HepG2 (cell line): ENCODE measurements around the gene ABCC5. TPM values are rescaled to one million over a fixed set of nuclear protein-coding genes. Genes with fewer than 3 reads are reported as not detected.

Experiments used
- ATAC-seq: fragments of 200-7000 bp; cut with Tn5 transposase; 3 replicates; pipeline ENCODE4 v1.9.1; 2020; ENCODE audit warnings: mild to moderate bottlenecking, moderate library complexity
- BruUV-seq: library from RNA; stranded (reverse); fragments of 400-500 nt; replicated peaks from 2 replicates; lab custom pipeline; 2021; lab: Mats Ljungman, UMichigan
- CTCF ChIA-PET: fragments of 300-600 bp; formaldehyde crosslinking; extraction: SDS; loops from one replicate; lab custom pipeline; 2021; ENCODE audit warnings: low total read pairs, inconsistent platforms, low intra/inter-chr PET ratio; lab: Yijun Ruan, JAX
- POLR2A ChIA-PET: fragments of 350-600 bp; sonication (Branson Sonifier 250); formaldehyde crosslinking; loops from one replicate; lab custom pipeline; 2020; ENCODE audit warnings: antibody characterized with exemption, inconsistent platforms; lab: Yijun Ruan, JAX
- DNase-seq: peaks from one replicate; pipeline ENCODE4 v3.0.0-alpha.2; 2015; ENCODE audit warnings: low spot score
- FAIRE-seq: peaks from 3 replicates; lab custom pipeline; 2011; peaks lifted over from hg19 to GRCh38; lab: Jason Lieb, UNC
- H2AFZ ChIP-seq: one replicate; pipeline ENCODE4 v1.6.1; 2011; ENCODE audit warnings: low read length, inconsistent platforms
- H3K27ac ChIP-seq: fragments of 300-600 bp; 3 replicates; pipeline ENCODE4 v1.8.0; 2011; ENCODE audit warnings: mixed run types, mild to moderate bottlenecking, mixed read lengths, low read length, inconsistent platforms; ENCODE audit not compliant: insufficient read depth; ENCODE audit errors: extremely low read length
- H3K27me3 ChIP-seq, 2 experiments: fragments of 200-600 bp in 1 of 2; 2 replicates in 1 of 2; 3 replicates in 1 of 2; pipeline versions ENCODE4 v1.6.0 to v1.8.0; 2011; ENCODE audit warnings: low read length in 2 of 2, mild to moderate bottlenecking in 2 of 2, moderate library complexity in 2 of 2, inconsistent platforms in 1 of 2; ENCODE audit not compliant: insufficient read depth in 2 of 2, control insufficient read depth in 1 of 2
- H3K36me3 ChIP-seq, 2 experiments: fragments of 200-600 bp in 1 of 2; replicated peaks in 1 of 2; 2 replicates in 1 of 2; 3 replicates in 1 of 2; pipeline versions ENCODE4 v1.5.1 to v1.8.0; 2011; ENCODE audit warnings: low read length in 2 of 2, inconsistent platforms in 1 of 2; ENCODE audit not compliant: insufficient read depth in 2 of 2, control insufficient read depth in 1 of 2
- H3K4me1 ChIP-seq: 2 replicates; pipeline ENCODE4 v1.5.1; 2012; ENCODE audit warnings: low read length, inconsistent platforms; ENCODE audit not compliant: insufficient read depth
- H3K4me2 ChIP-seq: 2 replicates; pipeline ENCODE4 v1.6.0; 2011; ENCODE audit warnings: low read depth, low read length, inconsistent platforms
- H3K4me3 ChIP-seq, 3 experiments: fragments of 200-600 bp in 1 of 3; sonication (generic), shearing (Covaris generic) in 1 of 3; replicated peaks in 1 of 3; 2 replicates each; pipeline ENCODE4 v1.5.1; 2011 to 2016; ENCODE audit warnings: low read length in 3 of 3, inconsistent platforms in 2 of 3, low read depth in 2 of 3, mild to moderate bottlenecking in 2 of 3, control low read depth in 1 of 3, mixed read lengths in 1 of 3; ENCODE audit not compliant: insufficient read depth in 1 of 3
- H3K79me2 ChIP-seq: one replicate; pipeline ENCODE4 v1.6.1; 2011; ENCODE audit warnings: low read length, inconsistent platforms; ENCODE audit not compliant: insufficient read depth
- H3K9ac ChIP-seq: 2 replicates; pipeline ENCODE4 v1.6.0; 2011; ENCODE audit warnings: mild to moderate bottlenecking, low read depth, low read length, inconsistent platforms; ENCODE audit not compliant: insufficient read depth
- H3K9me3 ChIP-seq: 2 replicates; pipeline ENCODE4 v1.5.1; 2012; ENCODE audit warnings: mild to moderate bottlenecking, low read length
- H4K20me1 ChIP-seq: 2 replicates; pipeline ENCODE4 v1.6.0; 2011; ENCODE audit warnings: inconsistent platforms, mild to moderate bottlenecking, low read length, moderate library complexity; ENCODE audit not compliant: insufficient read depth
- ARID4A ChIP-seq: sonication (generic); formaldehyde crosslinking; IDR thresholded peaks from 2 replicates; pipeline ENCODE4 v1.5.0; 2020; ENCODE audit warnings: mild to moderate bottlenecking, missing genetic modification reagents, borderline replicate concordance
- DDIT3 ChIP-seq: sonication (generic); formaldehyde crosslinking; IDR thresholded peaks from 2 replicates; pipeline ENCODE4 v1.4.0; 2020; ENCODE audit warnings: mild to moderate bottlenecking, missing genetic modification reagents
- FOXA1 ChIP-seq, 2 experiments: fragments of 450-650 bp in 1 of 2; sonication (generic) in 1 of 2; formaldehyde crosslinking in 1 of 2; IDR thresholded peaks; 2 replicates each; pipeline versions ENCODE4 v1.4.0 to v1.6.1; 2016 to 2020; ENCODE audit warnings: missing genetic modification reagents in 1 of 2
- FOXA3 ChIP-seq: IDR thresholded peaks from 2 replicates; pipeline ENCODE4 v1.6.1; 2016; ENCODE audit warnings: missing genetic modification reagents, missing compliant biosample characterization
- KDM5B ChIP-seq: sonication (generic); formaldehyde crosslinking; IDR thresholded peaks from 2 replicates; pipeline ENCODE4 v1.4.0; 2020; ENCODE audit warnings: missing genetic modification reagents, mild to moderate bottlenecking, borderline replicate concordance
- KLF16 ChIP-seq, 2 experiments: sonication (generic) in 1 of 2; formaldehyde crosslinking in 1 of 2; IDR thresholded peaks; 2 replicates each; pipeline versions ENCODE4 v1.6.1 to v1.8.0; 2016 to 2023; ENCODE audit warnings: missing genetic modification reagents in 2 of 2, missing compliant biosample characterization in 1 of 2
- MIER3 ChIP-seq: IDR thresholded peaks from 2 replicates; pipeline ENCODE4 v1.6.1; 2016; ENCODE audit warnings: missing compliant biosample characterization, borderline replicate concordance
- MXD4 ChIP-seq: IDR thresholded peaks from 2 replicates; pipeline ENCODE4 v1.6.1; 2016; ENCODE audit warnings: mild to moderate bottlenecking, missing biosample characterization, missing genetic modification reagents
- NCOA1 ChIP-seq: sonication (generic); formaldehyde crosslinking; IDR thresholded peaks from 2 replicates; pipeline ENCODE4 v1.9.0; 2021; ENCODE audit warnings: missing genetic modification reagents
- NR2C2 ChIP-seq: sonication (generic); formaldehyde crosslinking; IDR thresholded peaks from 2 replicates; pipeline ENCODE4 v1.4.0; 2020; ENCODE audit warnings: missing genetic modification reagents, mild to moderate bottlenecking, moderate library complexity, borderline replicate concordance
- NR2F6 ChIP-seq, 2 experiments: IDR thresholded peaks; 2 replicates each; pipeline ENCODE4 v1.6.1; 2016; ENCODE audit warnings: antibody characterized with exemption in 1 of 2, mild to moderate bottlenecking in 1 of 2
- SP140L ChIP-seq: sonication (generic); formaldehyde crosslinking; IDR thresholded peaks from 2 replicates; pipeline ENCODE4 v1.4.0; 2020; ENCODE audit warnings: missing genetic modification reagents, borderline replicate concordance
- TCF7L2 ChIP-seq: IDR thresholded peaks from 2 replicates; pipeline ENCODE4 v1.6.1; 2011; ENCODE audit warnings: mild to moderate bottlenecking, low read depth, low read length, moderate library complexity
- ZNF292 ChIP-seq: sonication (generic); formaldehyde crosslinking; IDR thresholded peaks from 2 replicates; pipeline ENCODE4 v1.8.1; 2022; ENCODE audit warnings: mild to moderate bottlenecking, low read depth, missing genetic modification reagents, borderline replicate concordance
- ZNF547 ChIP-seq: sonication (generic); formaldehyde crosslinking; IDR thresholded peaks from 2 replicates; pipeline ENCODE4 v1.5.1; 2020; ENCODE audit warnings: mild to moderate bottlenecking, missing genetic modification reagents
- ZNF556 ChIP-seq: sonication (generic); formaldehyde crosslinking; IDR thresholded peaks from 2 replicates; pipeline ENCODE4 v1.4.0; 2020; ENCODE audit warnings: mild to moderate bottlenecking, missing genetic modification reagents, borderline replicate concordance
- ZNF878 ChIP-seq: sonication (generic); formaldehyde crosslinking; IDR thresholded peaks from 2 replicates; pipeline ENCODE4 v1.8.1; 2023; ENCODE audit warnings: mild to moderate bottlenecking, missing genetic modification reagents, moderate library complexity
- WGBS: methylation state at CpG from one replicate; pipeline ENCODE4 v1.1.6; 2017; ENCODE audit warnings: low lambda C conversion rate; 5-methylcytosine and 5-hydroxymethylcytosine counted together
- in situ Hi-C: cut with HindIII; loops from 2 replicates; pipeline ENCODE4 v1.10.0; 2017; ENCODE audit warnings: low pct_unique_long_range_greater_than_20kb; ENCODE audit not compliant: extremely low pct_ligation_motif_present
- intact Hi-C: fragments of 100-400 bp; cut with micrococcal nuclease; formaldehyde crosslinking; loops from one replicate; pipeline ENCODE4 v1.10.0; 2022; ENCODE audit not compliant: unreplicated experiment
- polyA plus RNA-seq, 8 experiments: library from polyadenylated mRNA; depleted of rRNA in 3 of 8; stranded (reverse) in 7 of 8; unstranded in 1 of 8; fragments of >200 nt; fragmentation: Illumina TruSeq in 4 of 8; extraction: Trizol in 4 of 8; gene quantifications; 2 replicates each; pipeline versions ENCODE4 v1.2.1 to v1.2.3, GENCODE V29; 2011 to 2016; ENCODE audit warnings: low read depth in 4 of 8, missing spikeins in 1 of 8, mixed read lengths in 1 of 8; ENCODE audit not compliant: insufficient read depth in 1 of 8
- total RNA-seq, 5 experiments: library from RNA; depleted of rRNA; stranded (reverse); fragments of >200 nt; fragmentation: Illumina TruSeq; extraction: Trizol; gene quantifications; 2 replicates each; pipeline ENCODE4 v1.2.3, GENCODE V29; 2016; ENCODE audit warnings: low read depth in 1 of 5

ABCC5 gene
- total and polyA plus RNA-seq, 2 of the 13 experiments (the other 11 are each of a cell fraction or from before 2014, with no cell fraction given) = 12.5 to 12.7 TPM

- TF ChIP-seq DDIT3 (CRISPR knock-in tag) = no peak
- TF ChIP-seq NCOA1 (CRISPR knock-in tag) = no peak
- TF ChIP-seq TCF7L2 = no peak
- TF ChIP-seq ZNF556 = 0 out of 2 replicates have a peak, but pooled peaks have one; percentile 7
- TF ChIP-seq KDM5B (CRISPR knock-in tag) = peak; percentile 62; the same call in 1 of the 2 replicates
- no peak for TF ChIP-seq ZNF547 (CRISPR knock-in tag)
Observed at GRCh38 chr3:183913580-183913920, 104.1 kb downstream of the ABCC5 start (continued).

GRCh38 chr3:183912895-183913579, 104.6 kb downstream of the ABCC5 start:
- no TSS peak for BruUV-seq
- ATAC-seq (peak; percentile 77), DNase-seq (peak; percentile 55), FAIRE-seq (peak; percentile 66)
- Histone ChIP-seq H3K9ac (no peak overlapping the region), H3K79me2 (no peaks in the 10 kb centered on the region), H3K4me2 (peak overlapping the region; percentile 72), H3K27me3 (no peaks in the 10 kb centered on the region; a peak in 1 of 5 replicates), H3K4me3 (peak overlapping the region in 2 of 3 experiments; percentile 8 to 43; a peak in 2 of 6 replicates), H4K20me1 (no peaks in the 10 kb centered on the region), H3K9me3 (no peaks in the 10 kb centered on the region), H2AFZ (no peak overlapping the region), H3K4me1 (peaks cover 54% of the 10 kb centered on the region), H3K36me3 (no peaks in the 10 kb centered on the region), H3K27ac (no peak overlapping the region)
- ChIA-PET CTCF (no interaction called here), POLR2A (interaction anchor here (0.8 to 2.3 kb wide), 3 partner anchors 29 to 105 kb away, joined by 3 to 9 read pairs (median 7); partner anchors contain the start of genes ABCC5 and PARL)
- WGBS = 2% methylated on average over 10 of the region's 10 CpGs
- intact Hi-C loops (loop anchor here (2.0 kb wide), 1 partner anchor 76 kb away; no protein-coding TSS in a partner anchor), in situ Hi-C loops (no loop called here)
- TF ChIP-seq MIER3 (CRISPR knock-in tag) = no peak
- peak; percentile 63; the same call in 1 of the 2 replicates for TF ChIP-seq FOXA3 (CRISPR knock-in tag)
- no peak for TF ChIP-seq NR2F6 (IDR thresholded peaks at IDR 0.05)
- peak; percentile 33; the same call in 1 of the 2 replicates for TF ChIP-seq NR2F6 (CRISPR knock-in tag; IDR thresholded peaks at IDR 0.05)
- TF ChIP-seq ZNF292 (CRISPR knock-in tag) = peak; percentile 51; the same call in 1 of the 2 replicates
- no peak for TF ChIP-seq KLF16 (CRISPR knock-in tag; IDR thresholded peaks at IDR 0.05)
- no peak for TF ChIP-seq SP140L (CRISPR knock-in tag)
- TF ChIP-seq NR2C2 = peak; percentile 54; the same call in 1 of the 2 replicates
- no peak for TF ChIP-seq MXD4 (CRISPR knock-in tag)
- 0 out of 2 replicates have a peak, but pooled peaks have one; percentile 20 for TF ChIP-seq ZNF556
- no peak for TF ChIP-seq FOXA1 (IDR thresholded peaks at IDR 0.05)
- peak; percentile 62 for TF ChIP-seq FOXA1 (CRISPR knock-in tag; IDR thresholded peaks at IDR 0.05)
- 0 out of 2 replicates have a peak, but pooled peaks have one; percentile 37 for TF ChIP-seq ARID4A (CRISPR knock-in tag)
- TF ChIP-seq ZNF878 (CRISPR knock-in tag) = peak; percentile 74
